ENCODE measurements around the gene NPHP4. TPM values are rescaled to one million over a fixed set of nuclear protein-coding genes. Genes with fewer than 3 reads are reported as not detected.

NPHP4 gene
- total RNA-seq, 6 experiments from 2014 or later = 5.0 to 6.8 (median 6.0) TPM

GRCh38 chr1:6010554-6010953, 18.3 kb upstream of the NPHP4 start:
- Mint-ChIP-seq H3K27ac (no peak overlapping the region), H3K4me3 (no peak overlapping the region), H3K27me3 (ENCODE audit: insufficient read depth) (peaks cover 2% of the 10 kb centered on the region; the same call in 1 of the 2 replicates), H3K4me1 (ENCODE audit: low read depth) (peaks cover 12% of the 10 kb centered on the region), H3K9me3 (no peaks in the 10 kb centered on the region), H3K36me3 (ENCODE audit: low read depth) (no peaks in the 10 kb centered on the region)
- TF ChIP-seq CTCF (IDR thresholded peaks at IDR 0.05) = no peak
- DNase-seq = no peak

- no peak for TF ChIP-seq CTCF (IDR thresholded peaks at IDR 0.05)
- H3K4me1 Mint-ChIP-seq (ENCODE audit: low read depth) = peaks cover 12% of the 10 kb centered on the region
These were observed 17.2 kb upstream of the NPHP4 start for GRCh38 chr1:6009120-6010040.

GRCh38 chr1:6008696-6009095, 16.5 kb upstream of the NPHP4 start:
- H3K9me3 Mint-ChIP-seq = no peaks in the 10 kb centered on the region
- DNase-seq = no peak
- H3K27ac Mint-ChIP-seq = no peak overlapping the region
- TF ChIP-seq CTCF (IDR thresholded peaks at IDR 0.05) = no peak
- no peak overlapping the region for H3K4me3 Mint-ChIP-seq
- peaks cover 12% of the 10 kb centered on the region for H3K4me1 Mint-ChIP-seq (ENCODE audit: low read depth)
- H3K36me3 Mint-ChIP-seq (ENCODE audit: low read depth) = 0 out of 2 replicates have a peak, but pooled peaks cover 3% of the 10 kb centered on the region
- peaks cover 2% of the 10 kb centered on the region; the same call in 1 of the 2 replicates for H3K27me3 Mint-ChIP-seq (ENCODE audit: insufficient read depth)

More at GRCh38 chr1:6009120-6010040, 17.2 kb upstream of the NPHP4 start:
- DNase-seq = no peak
- Mint-ChIP-seq H3K27me3 (ENCODE audit: insufficient read depth) (peaks cover 2% of the 10 kb centered on the region; the same call in 1 of the 2 replicates), H3K36me3 (ENCODE audit: low read depth) (no peaks in the 10 kb centered on the region), H3K4me3 (no peak overlapping the region), H3K9me3 (no peaks in the 10 kb centered on the region), H3K27ac (no peak overlapping the region)

GRCh38 chr1:6008084-6008415, 15.8 kb upstream of the NPHP4 start:
- no peak overlapping the region for H3K4me3 Mint-ChIP-seq

More at GRCh38 chr1:6008084-6008415, 15.8 kb upstream of the NPHP4 start:
- Mint-ChIP-seq H3K4me1 (ENCODE audit: low read depth) (peaks cover 12% of the 10 kb centered on the region), H3K27me3 (ENCODE audit: insufficient read depth) (peaks cover 2% of the 10 kb centered on the region; the same call in 1 of the 2 replicates), H3K27ac (no peak overlapping the region; the same call in 1 of the 2 replicates), H3K9me3 (no peaks in the 10 kb centered on the region), H3K36me3 (ENCODE audit: low read depth) (0 out of 2 replicates have a peak, but pooled peaks cover 3% of the 10 kb centered on the region)
- no peak for DNase-seq
- no peak for TF ChIP-seq CTCF (IDR thresholded peaks at IDR 0.05)
